ENCODE data around the gene TNFRSF8.

The TNFRSF8 gene

DNA sequence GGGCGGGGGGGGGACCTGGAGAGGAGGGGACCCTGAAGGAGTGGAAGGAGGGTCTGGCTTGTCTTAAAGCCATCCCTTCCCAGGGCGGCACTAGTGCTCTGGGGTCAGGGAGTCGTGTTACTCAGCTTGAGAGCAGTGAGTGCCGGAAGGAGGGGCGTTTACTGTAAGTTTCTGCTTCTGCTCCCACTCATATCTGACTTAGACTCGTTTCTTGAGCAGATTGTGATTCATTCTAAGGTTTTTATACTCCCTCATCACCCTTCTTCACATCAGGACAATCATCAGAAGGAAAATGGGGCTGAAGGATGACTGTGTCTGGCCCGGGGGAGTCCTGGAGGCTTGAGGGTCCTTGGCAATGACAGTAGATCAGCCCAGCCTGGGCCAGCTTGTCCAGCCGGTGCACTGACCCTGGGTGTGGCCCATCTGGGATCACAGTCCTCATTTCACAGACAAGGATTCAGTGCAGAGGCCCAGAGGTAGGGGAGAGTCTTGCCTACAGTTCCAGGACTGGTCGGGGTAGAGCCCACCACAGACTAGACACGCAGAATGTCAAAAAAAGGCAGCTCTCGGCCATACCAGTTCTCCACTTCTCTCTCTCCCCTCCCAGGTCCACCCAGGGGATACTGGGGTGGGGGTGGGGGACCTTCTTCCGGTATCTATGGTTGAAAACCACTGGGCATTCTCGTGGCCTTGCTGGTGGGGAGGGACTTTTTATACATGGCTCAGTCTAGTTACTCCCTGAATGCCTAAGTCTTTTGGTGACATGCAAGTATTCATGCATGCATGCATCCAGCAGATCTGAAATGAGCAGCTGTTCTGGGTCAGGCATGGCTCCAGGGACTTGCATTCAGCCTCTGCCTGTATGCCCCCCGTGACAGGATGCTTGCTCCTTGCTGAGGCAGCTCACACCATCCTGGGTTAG lies 5.1 kb downstream of the TNFRSF8 start:
- Histone ChIP-seq H3K9ac (ENCODE audit: low read depth, low read length) (no peak overlapping the region), H3K4me3 (ENCODE audit: low read depth, low read length) (no peak overlapping the region; the same call in 1 of the 2 replicates), H3K9me3 (ENCODE audit: control insufficient read depth, insufficient read depth, low read length) (no peaks in the 10 kb centered on the region), H3K27ac (ENCODE audit: low read depth, low read length) (peak overlapping the region; percentile 83), H3K27me3 (ENCODE audit: control insufficient read depth, insufficient read depth, low read length) (peaks cover 14% of the 10 kb centered on the region), H3K36me3 (ENCODE audit: control insufficient read depth, insufficient read depth, low read length) (peaks cover 12% of the 10 kb centered on the region; the same call in 1 of the 2 replicates), H3K4me1 (ENCODE audit: control insufficient read depth, insufficient read depth, low read length) (peaks cover 51% of the 10 kb centered on the region)

DNA sequence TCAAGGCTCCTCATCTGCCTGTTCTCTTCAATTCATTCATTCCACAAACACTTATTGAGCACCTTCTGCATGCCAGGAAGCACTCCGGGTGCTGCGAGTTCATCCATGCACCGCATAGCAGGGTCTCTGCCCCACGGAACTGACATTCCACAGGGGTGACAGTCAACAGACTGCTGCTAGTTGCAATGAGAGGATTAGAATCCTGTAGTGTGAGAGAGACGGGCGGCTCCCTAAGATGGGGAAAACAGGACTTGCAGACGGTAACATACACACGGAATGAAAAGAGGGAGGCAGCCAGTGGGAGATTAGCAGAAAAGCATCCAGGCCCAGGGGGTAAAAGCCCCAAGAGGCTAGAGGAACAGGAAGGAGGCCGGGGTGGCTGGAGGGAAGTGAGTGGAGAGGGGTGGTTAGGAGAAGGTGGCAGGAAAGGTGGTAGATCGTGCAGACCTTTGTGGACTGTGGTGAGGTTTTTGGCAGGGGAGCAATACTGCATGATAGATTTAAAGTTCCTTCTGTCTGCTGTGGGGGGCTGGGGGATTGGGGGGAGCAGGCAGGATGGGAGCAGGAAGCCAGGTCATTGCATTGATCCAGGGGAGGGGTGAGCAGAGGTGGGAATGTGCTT lies 6.6 kb downstream of the TNFRSF8 start:
- peaks cover 16% of the 10 kb centered on the region; the same call in 1 of the 2 replicates for H3K36me3 ChIP-seq (ENCODE audit: control insufficient read depth, insufficient read depth, low read length)
- H3K4me1 ChIP-seq (ENCODE audit: control insufficient read depth, insufficient read depth, low read length): peaks cover 39% of the 10 kb centered on the region
- H3K9ac ChIP-seq (ENCODE audit: low read depth, low read length): no peak overlapping the region
- H3K9me3 ChIP-seq (ENCODE audit: control insufficient read depth, insufficient read depth, low read length): no peaks in the 10 kb centered on the region
- no peak overlapping the region for H3K27ac ChIP-seq (ENCODE audit: low read depth, low read length)
- no peaks in the 10 kb centered on the region for H3K27me3 ChIP-seq (ENCODE audit: control insufficient read depth, insufficient read depth, low read length)
- H3K4me3 ChIP-seq (ENCODE audit: low read depth, low read length): no peak overlapping the region

- Histone ChIP-seq H3K27ac (ENCODE audit: low read depth, low read length) (no peak overlapping the region), H3K4me3 (ENCODE audit: low read depth, low read length) (no peak overlapping the region), H3K4me1 (ENCODE audit: control insufficient read depth, insufficient read depth, low read length) (peaks cover 31% of the 10 kb centered on the region), H3K9ac (ENCODE audit: low read depth, low read length) (no peak overlapping the region), H3K36me3 (ENCODE audit: control insufficient read depth, insufficient read depth, low read length) (peaks cover 16% of the 10 kb centered on the region; the same call in 1 of the 2 replicates), H3K27me3 (ENCODE audit: control insufficient read depth, insufficient read depth, low read length) (no peaks in the 10 kb centered on the region), H3K9me3 (ENCODE audit: control insufficient read depth, insufficient read depth, low read length) (no peaks in the 10 kb centered on the region)
These were observed 8.8 kb downstream of the TNFRSF8 start for GRCh38 chr1:12071892-12072291.

GRCh38 chr1:12072741-12073140 lies 9.6 kb downstream of the TNFRSF8 start:
- Histone ChIP-seq H3K9me3 (ENCODE audit: control insufficient read depth, insufficient read depth, low read length) (no peaks in the 10 kb centered on the region), H3K36me3 (ENCODE audit: control insufficient read depth, insufficient read depth, low read length) (peaks cover 16% of the 10 kb centered on the region; the same call in 1 of the 2 replicates), H3K9ac (ENCODE audit: low read depth, low read length) (no peak overlapping the region), H3K4me1 (ENCODE audit: control insufficient read depth, insufficient read depth, low read length) (peaks cover 28% of the 10 kb centered on the region), H3K27ac (ENCODE audit: low read depth, low read length) (no peak overlapping the region), H3K27me3 (ENCODE audit: control insufficient read depth, insufficient read depth, low read length) (no peaks in the 10 kb centered on the region), H3K4me3 (ENCODE audit: low read depth, low read length) (no peak overlapping the region)

GRCh38 chr1:12073796-12074195 lies 10.7 kb downstream of the TNFRSF8 start:
- Histone ChIP-seq H3K9ac (ENCODE audit: low read depth, low read length) (no peak overlapping the region), H3K27me3 (ENCODE audit: control insufficient read depth, insufficient read depth, low read length) (no peaks in the 10 kb centered on the region)

GRCh38 chr1:12075195-12076114 lies 12.4 kb downstream of the TNFRSF8 start:
- 0 out of 2 replicates have a peak, but pooled peaks cover 12% of the 10 kb centered on the region for H3K36me3 ChIP-seq (ENCODE audit: control insufficient read depth, insufficient read depth, low read length)
- no peak overlapping the region for H3K9ac ChIP-seq (ENCODE audit: low read depth, low read length)
- H3K27ac ChIP-seq (ENCODE audit: low read depth, low read length): no peak overlapping the region
- no peaks in the 10 kb centered on the region for H3K27me3 ChIP-seq (ENCODE audit: control insufficient read depth, insufficient read depth, low read length)
- peaks cover 18% of the 10 kb centered on the region for H3K4me1 ChIP-seq (ENCODE audit: control insufficient read depth, insufficient read depth, low read length)
- H3K4me3 ChIP-seq (ENCODE audit: low read depth, low read length): no peak overlapping the region
- no peaks in the 10 kb centered on the region for H3K9me3 ChIP-seq (ENCODE audit: control insufficient read depth, insufficient read depth, low read length)

More at GRCh38 chr1:12073796-12074195, 10.7 kb downstream of the TNFRSF8 start:
- no peak overlapping the region for H3K27ac ChIP-seq (ENCODE audit: low read depth, low read length)
- H3K4me1 ChIP-seq (ENCODE audit: control insufficient read depth, insufficient read depth, low read length): peaks cover 19% of the 10 kb centered on the region; the same call in 1 of the 2 replicates
- peaks cover 16% of the 10 kb centered on the region; the same call in 1 of the 2 replicates for H3K36me3 ChIP-seq (ENCODE audit: control insufficient read depth, insufficient read depth, low read length)
- H3K9me3 ChIP-seq (ENCODE audit: control insufficient read depth, insufficient read depth, low read length): no peaks in the 10 kb centered on the region
- no peak overlapping the region for H3K4me3 ChIP-seq (ENCODE audit: low read depth, low read length)

DNA sequence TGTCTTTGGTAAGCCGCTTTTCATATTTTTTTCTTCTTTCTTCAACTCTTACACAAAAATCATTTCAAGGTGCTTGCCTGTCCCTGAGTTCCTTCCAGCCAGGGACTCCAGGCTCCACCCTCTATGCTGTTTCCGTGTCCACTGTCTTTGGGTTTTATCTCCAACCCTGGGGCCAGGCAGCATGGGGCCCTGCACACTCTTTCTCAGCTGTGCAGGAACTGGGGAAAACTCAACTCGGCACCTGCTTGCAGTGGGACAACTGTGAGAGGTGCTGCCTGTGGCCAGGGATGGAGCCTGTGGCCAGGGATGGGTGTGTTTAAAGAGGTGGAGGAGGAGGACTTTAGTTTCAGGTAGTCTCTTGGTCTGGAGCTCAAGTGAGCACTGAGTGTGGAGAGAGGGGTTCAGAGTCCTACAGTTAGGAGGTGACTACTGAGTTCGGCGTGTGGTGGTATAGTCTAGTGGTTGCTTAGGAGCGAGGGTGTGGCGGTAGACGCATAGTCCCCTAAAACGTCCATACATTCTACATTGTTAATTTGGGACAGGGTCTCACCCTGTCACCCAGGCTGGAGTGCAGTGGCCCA lies 13.4 kb downstream of the TNFRSF8 start:
- peaks cover 12% of the 10 kb centered on the region for H3K4me1 ChIP-seq (ENCODE audit: control insufficient read depth, insufficient read depth, low read length)
- H3K9me3 ChIP-seq (ENCODE audit: control insufficient read depth, insufficient read depth, low read length): no peaks in the 10 kb centered on the region
- 0 out of 2 replicates have a peak, but pooled peaks cover 12% of the 10 kb centered on the region for H3K36me3 ChIP-seq (ENCODE audit: control insufficient read depth, insufficient read depth, low read length)
- 0 out of 2 replicates have a peak overlapping the region, but pooled peaks have one; percentile 19 for H3K9ac ChIP-seq (ENCODE audit: low read depth, low read length)
- H3K4me3 ChIP-seq (ENCODE audit: low read depth, low read length): no peak overlapping the region
- no peak overlapping the region for H3K27ac ChIP-seq (ENCODE audit: low read depth, low read length)
- no peaks in the 10 kb centered on the region for H3K27me3 ChIP-seq (ENCODE audit: control insufficient read depth, insufficient read depth, low read length)

DNA sequence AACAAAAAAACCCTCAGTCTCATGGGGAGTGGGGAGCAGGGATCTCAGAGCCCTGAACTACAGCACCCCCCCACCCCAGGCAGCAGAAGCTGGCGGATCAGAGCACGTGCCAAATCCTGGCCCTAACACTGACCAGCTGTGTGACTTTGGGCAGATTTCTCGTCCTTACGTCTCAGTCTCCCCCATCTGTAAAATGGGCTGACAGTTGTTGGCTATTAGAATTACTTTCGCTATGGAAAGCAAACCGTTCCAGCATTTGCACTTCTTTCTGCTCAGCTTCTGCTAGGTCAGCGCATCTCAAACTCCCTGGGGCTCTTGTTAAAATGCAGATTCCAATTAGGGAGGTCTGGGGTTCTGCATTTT lies 15.5 kb downstream of the TNFRSF8 start:
- Histone ChIP-seq H3K4me3 (ENCODE audit: low read depth, low read length) (no peak overlapping the region), H3K27ac (ENCODE audit: low read depth, low read length) (peak overlapping the region; percentile 83), H3K27me3 (ENCODE audit: control insufficient read depth, insufficient read depth, low read length) (no peaks in the 10 kb centered on the region), H3K36me3 (ENCODE audit: control insufficient read depth, insufficient read depth, low read length) (peaks cover 10% of the 10 kb centered on the region; the same call in 1 of the 2 replicates), H3K9me3 (ENCODE audit: control insufficient read depth, insufficient read depth, low read length) (no peaks in the 10 kb centered on the region), H3K9ac (ENCODE audit: low read depth, low read length) (no peak overlapping the region), H3K4me1 (ENCODE audit: control insufficient read depth, insufficient read depth, low read length) (peaks cover 12% of the 10 kb centered on the region)

GRCh38 chr1:12078938-12079861 lies 16.1 kb downstream of the TNFRSF8 start:
- peak overlapping the region; percentile 41 for H3K4me3 ChIP-seq (ENCODE audit: low read depth, low read length)
- H3K9me3 ChIP-seq (ENCODE audit: control insufficient read depth, insufficient read depth, low read length): no peaks in the 10 kb centered on the region
- H3K36me3 ChIP-seq (ENCODE audit: control insufficient read depth, insufficient read depth, low read length): peaks cover 6% of the 10 kb centered on the region; the same call in 1 of the 2 replicates
- no peaks in the 10 kb centered on the region for H3K27me3 ChIP-seq (ENCODE audit: control insufficient read depth, insufficient read depth, low read length)
- peak overlapping the region; percentile 33 for H3K9ac ChIP-seq (ENCODE audit: low read depth, low read length)
- H3K27ac ChIP-seq (ENCODE audit: low read depth, low read length): peak overlapping the region; percentile 83
- peaks cover 12% of the 10 kb centered on the region for H3K4me1 ChIP-seq (ENCODE audit: control insufficient read depth, insufficient read depth, low read length)
